PC-9 (cell line): Measurements from ENCODE around the gene KIF6. TPM values are rescaled to one million over a fixed set of nuclear protein-coding genes. Genes with fewer than 3 reads are reported as not detected.

ENCODE experiments used
- BruUV-seq: library from RNA; stranded (reverse); fragments of 400-500 nt; replicated peaks from 2 replicates; lab custom pipeline; 2021; lab: Mats Ljungman, UMichigan
- CTCF ChIA-PET: fragments of 300-600 bp; sonication (Branson Sonifier 250); formaldehyde crosslinking; loops from one replicate; lab custom pipeline; 2022; ENCODE audit warnings: antibody characterized with exemption; lab: Charles Lee
- POLR2A ChIA-PET: fragments of 300-600 bp; sonication (Branson Sonifier 250); formaldehyde crosslinking; loops from one replicate; lab custom pipeline; 2022; ENCODE audit warnings: antibody characterized with exemption; ENCODE audit not compliant: unreplicated experiment; lab: Charles Lee
- DNase-seq, 2 experiments: peaks; one replicate each; pipeline versions ENCODE4 v3.0.0 to v3.0.0-alpha.2; 2015 to 2022; ENCODE audit warnings: mixed read lengths in 1 of 2
- H2AFZ ChIP-seq: fragments of 200-600 bp; sonication (generic); 2 replicates; pipeline ENCODE4 v1.8.1; 2017; ENCODE audit warnings: antibody characterized with exemption
- H3F3A ChIP-seq: fragments of 200-600 bp; sonication (generic); 2 replicates; pipeline ENCODE4 v1.8.1; 2017; ENCODE audit warnings: antibody characterized with exemption, mild to moderate bottlenecking, low read depth; ENCODE audit not compliant: insufficient read depth
- H3K27ac ChIP-seq: fragments of 200-600 bp; sonication (generic); 2 replicates; pipeline ENCODE4 v1.6.1; 2016; ENCODE audit warnings: mixed run types
- H3K27me3 ChIP-seq: fragments of 200-600 bp; sonication (generic); 2 replicates; pipeline ENCODE4 v1.6.1; 2016; ENCODE audit warnings: low read depth, mixed run types; ENCODE audit not compliant: insufficient read depth
- H3K36me3 ChIP-seq: fragments of 200-600 bp; sonication (generic); 2 replicates; pipeline ENCODE4 v1.6.1; 2016; ENCODE audit warnings: low read depth, mixed run types
- H3K4me1 ChIP-seq: fragments of 200-600 bp; sonication (generic); replicated peaks from 2 replicates; pipeline ENCODE4 v1.6.1; 2016; ENCODE audit warnings: mixed run types; ENCODE audit not compliant: insufficient read depth
- H3K4me2 ChIP-seq: fragments of 200-600 bp; sonication (generic); 2 replicates; pipeline ENCODE4 v1.6.1; 2017; ENCODE audit warnings: mixed run types
- H3K4me3 ChIP-seq: fragments of 200-600 bp; sonication (generic); 2 replicates; pipeline ENCODE4 v1.6.1; 2016; ENCODE audit warnings: mixed run types
- H3K79me2 ChIP-seq: fragments of 200-600 bp; sonication (generic); 2 replicates; pipeline ENCODE4 v1.6.1; 2017; ENCODE audit warnings: low read depth, mixed run types
- H3K9me2 ChIP-seq: fragments of 200-600 bp; sonication (generic); 2 replicates; pipeline ENCODE4 v1.8.1; 2017; ENCODE audit warnings: mild to moderate bottlenecking; ENCODE audit not compliant: insufficient read depth
- H3K9me3 ChIP-seq: fragments of 200-600 bp; sonication (generic); 2 replicates; pipeline ENCODE4 v1.8.1; 2016; ENCODE audit warnings: low read depth; ENCODE audit not compliant: insufficient read depth
- H4K20me1 ChIP-seq: fragments of 200-600 bp; sonication (generic); 2 replicates; pipeline ENCODE4 v1.8.1; 2017; ENCODE audit not compliant: insufficient read depth
- CTCF ChIP-seq: fragments of 200-600 bp; sonication (generic); conservative IDR thresholded peaks from 2 replicates; pipeline ENCODE4 v1.6.1; 2017; ENCODE audit warnings: mixed run types, antibody characterized with exemption, mild to moderate bottlenecking, moderate library complexity
- EZH2 ChIP-seq: fragments of 200-600 bp; sonication (generic); IDR thresholded peaks from 2 replicates; pipeline ENCODE4 v1.8.0; 2017; ENCODE audit warnings: antibody characterized with exemption, low read depth
- intact Hi-C: fragments of 100-400 bp; cut with micrococcal nuclease; formaldehyde crosslinking; loops from one replicate; pipeline ENCODE4 v1.10.0; 2022; ENCODE audit not compliant: unreplicated experiment
- total RNA-seq: library from RNA; stranded (reverse); gene quantifications from 2 replicates; pipeline ENCODE4 v1.2.3, GENCODE V29; 2021

The KIF6 gene
- total RNA-seq, 1 experiment from 2014 or later = not detected

GRCh38 chr6:39669973-39670342, 55.2 kb downstream of the KIF6 start:
- H3K79me2 ChIP-seq = no peaks in the 10 kb centered on the region
- H3K9me3 ChIP-seq = no peaks in the 10 kb centered on the region
- no peaks in the 10 kb centered on the region for H3K4me1 ChIP-seq
- peaks cover 4% of the 10 kb centered on the region; the same call in 1 of the 2 replicates for H3K9me2 ChIP-seq
- H3K27me3 ChIP-seq = no peaks in the 10 kb centered on the region
- no peak overlapping the region for H2AFZ ChIP-seq
- POLR2A ChIA-PET = no interaction called here
- H3K27ac ChIP-seq = no peak overlapping the region
- intact Hi-C loops = no loop called here
- H3K36me3 ChIP-seq = no peaks in the 10 kb centered on the region
- no peaks in the 10 kb centered on the region for H4K20me1 ChIP-seq
- DNase-seq = no peak
- CTCF ChIA-PET = no interaction called here
- H3F3A ChIP-seq = no peaks in the 10 kb centered on the region
- no peak overlapping the region for H3K4me3 ChIP-seq
- TF ChIP-seq CTCF (no peak), EZH2 (no peak)
- no TSS peak for BruUV-seq
- H3K4me2 ChIP-seq = no peak overlapping the region

- TF ChIP-seq EZH2 (no peak), CTCF (no peak)
- no peaks in the 10 kb centered on the region for H4K20me1 ChIP-seq
- intact Hi-C loops = no loop called here
- no peaks in the 10 kb centered on the region for H3K79me2 ChIP-seq
- H3K4me1 ChIP-seq = no peaks in the 10 kb centered on the region
- H3K27ac ChIP-seq = no peak overlapping the region
- no peak overlapping the region for H3K4me2 ChIP-seq
- POLR2A ChIA-PET = no interaction called here
- H2AFZ ChIP-seq = no peak overlapping the region
- peaks cover 4% of the 10 kb centered on the region; the same call in 1 of the 2 replicates for H3K9me2 ChIP-seq
- BruUV-seq = no TSS peak
- H3K9me3 ChIP-seq = no peaks in the 10 kb centered on the region
- H3K27me3 ChIP-seq = no peaks in the 10 kb centered on the region
- no peaks in the 10 kb centered on the region for H3K36me3 ChIP-seq
- no peak overlapping the region for H3K4me3 ChIP-seq
- DNase-seq = no peak
- CTCF ChIA-PET = no interaction called here
- no peaks in the 10 kb centered on the region for H3F3A ChIP-seq
Observed at GRCh38 chr6:39669207-39669972, 55.8 kb downstream of the KIF6 start.

- ChIA-PET CTCF (no interaction called here), POLR2A (no interaction called here)
- H4K20me1 ChIP-seq = no peaks in the 10 kb centered on the region
- TF ChIP-seq CTCF = no peak
- no peak for TF ChIP-seq EZH2
- H3K27me3 ChIP-seq = no peaks in the 10 kb centered on the region
- H3K79me2 ChIP-seq = no peaks in the 10 kb centered on the region
- H3K9me2 ChIP-seq = 0 out of 2 replicates have a peak, but pooled peaks cover 4% of the 10 kb centered on the region
- no peak overlapping the region for H3K27ac ChIP-seq
- no peaks in the 10 kb centered on the region for H3K9me3 ChIP-seq
- H3K4me1 ChIP-seq = no peaks in the 10 kb centered on the region
- no peak overlapping the region for H2AFZ ChIP-seq
- intact Hi-C loops = no loop called here
- DNase-seq = no peak
- H3K4me3 ChIP-seq = no peak overlapping the region
- no peak overlapping the region for H3K4me2 ChIP-seq
- no peaks in the 10 kb centered on the region for H3K36me3 ChIP-seq
- H3F3A ChIP-seq = no peaks in the 10 kb centered on the region
- no TSS peak for BruUV-seq
Observed at GRCh38 chr6:39666706-39667489, 58.3 kb downstream of the KIF6 start.
